Mesendoderm (in vitro differentiated cells): ENCODE measurements around the gene RAPGEF3.

Experiments used
- DNase-seq: peaks from one replicate; pipeline ENCODE4 v3.0.0; 2013
- H2AK5ac ChIP-seq: 2 replicates; pipeline ENCODE4 v1.6.1; 2013; ENCODE audit warnings: low read length, inconsistent platforms
- H2BK120ac ChIP-seq: 2 replicates; pipeline ENCODE4 v1.6.1; 2013; ENCODE audit warnings: low read depth, mild to moderate bottlenecking, low read length, moderate library complexity, mixed read lengths
- H2BK15ac ChIP-seq: replicated peaks from 2 replicates; pipeline ENCODE4 v1.6.1; 2013; ENCODE audit warnings: low read depth, mild to moderate bottlenecking, moderate library complexity
- H2BK5ac ChIP-seq: 2 replicates; pipeline ENCODE4 v1.6.1; 2013; ENCODE audit warnings: low read length, inconsistent platforms
- H3K18ac ChIP-seq: 2 replicates; pipeline ENCODE4 v1.6.1; 2013; ENCODE audit warnings: mild to moderate bottlenecking, low read length, mixed read lengths
- H3K23ac ChIP-seq: one replicate; pipeline ENCODE4 v1.6.1; 2013; ENCODE audit warnings: low read length
- H3K27ac ChIP-seq: 2 replicates; pipeline ENCODE4 v1.5.1; 2013; ENCODE audit warnings: low read depth, mild to moderate bottlenecking, inconsistent platforms, low read length, moderate library complexity
- H3K27me3 ChIP-seq: 2 replicates; pipeline ENCODE4 v1.6.1; 2013; ENCODE audit warnings: low read length, control low read depth, mild to moderate bottlenecking, inconsistent platforms; ENCODE audit not compliant: insufficient read depth, poor library complexity
- H3K36me3 ChIP-seq: 2 replicates; pipeline ENCODE4 v1.6.1; 2013; ENCODE audit warnings: low read length, inconsistent platforms; ENCODE audit not compliant: control insufficient read depth, insufficient read depth
- H3K4ac ChIP-seq: one replicate; pipeline ENCODE4 v1.6.1; 2013; ENCODE audit warnings: low read depth, mild to moderate bottlenecking, low read length, moderate library complexity
- H3K4me1 ChIP-seq: 2 replicates; pipeline ENCODE4 v1.6.1; 2013; ENCODE audit warnings: low read depth, low read length, inconsistent platforms; ENCODE audit not compliant: control insufficient read depth
- H3K4me2 ChIP-seq: 2 replicates; pipeline ENCODE4 v1.6.1; 2013; ENCODE audit warnings: low read length
- H3K4me3 ChIP-seq: 2 replicates; pipeline ENCODE4 v1.5.1; 2013; ENCODE audit warnings: mild to moderate bottlenecking, low read length
- H3K56ac ChIP-seq: one replicate; pipeline ENCODE4 v1.6.1; 2013; ENCODE audit warnings: low read length
- H3K79me1 ChIP-seq: 2 replicates; pipeline ENCODE4 v1.6.1; 2013; ENCODE audit warnings: low read length, inconsistent platforms
- H3K79me2 ChIP-seq: 2 replicates; pipeline ENCODE4 v1.6.1; 2013; ENCODE audit warnings: mild to moderate bottlenecking, low read length; ENCODE audit not compliant: control insufficient read depth, insufficient read depth
- H3K9ac ChIP-seq: 2 replicates; pipeline ENCODE4 v1.6.1; 2013; ENCODE audit warnings: low read length, inconsistent platforms
- H4K5ac ChIP-seq: one replicate; pipeline ENCODE4 v1.6.1; 2013; ENCODE audit warnings: low read length
- H4K8ac ChIP-seq: one replicate; pipeline ENCODE4 v1.6.1; 2013; ENCODE audit warnings: low read depth, mild to moderate bottlenecking, control low read depth, low read length, moderate library complexity
- WGBS: extraction: QIAGEN DNeasy Blood & Tissue Kit; methylation state at CpG from one replicate; pipeline ENCODE4 v1.1.7; 2013; ENCODE audit warnings: low lambda C conversion rate, missing lambda C conversion rate; ENCODE audit not compliant: insufficient coverage; ENCODE audit errors: extremely low coverage; 5-methylcytosine and 5-hydroxymethylcytosine counted together

RAPGEF3 gene

GRCh38 chr12:47794679-47795078 is 36.0 kb upstream of the RAPGEF3 start:
- no CpG with 5 or more reads among the region's 9 CpGs for WGBS
- no peak overlapping the region for H3K18ac ChIP-seq
- no peaks in the 10 kb centered on the region for H3K27me3 ChIP-seq
- H3K4me1 ChIP-seq = no peaks in the 10 kb centered on the region
- H3K4me2 ChIP-seq = no peak overlapping the region
- H3K4me3 ChIP-seq = no peak overlapping the region
- no peak overlapping the region for H3K9ac ChIP-seq
- H3K23ac ChIP-seq = no peak overlapping the region
- no peak overlapping the region for H2BK120ac ChIP-seq
- H2AK5ac ChIP-seq = no peak overlapping the region
- DNase-seq = no peak
- no peak overlapping the region for H2BK5ac ChIP-seq
- H3K4ac ChIP-seq = no peak overlapping the region
- H2BK15ac ChIP-seq = no peak overlapping the region
- H3K27ac ChIP-seq = no peak overlapping the region
- H4K5ac ChIP-seq = no peak overlapping the region
- no peak overlapping the region for H4K8ac ChIP-seq
- peaks cover 8% of the 10 kb centered on the region for H3K79me1 ChIP-seq
- peaks cover 19% of the 10 kb centered on the region for H3K36me3 ChIP-seq
- no peak overlapping the region for H3K56ac ChIP-seq
- peaks cover 5% of the 10 kb centered on the region for H3K79me2 ChIP-seq

DNA sequence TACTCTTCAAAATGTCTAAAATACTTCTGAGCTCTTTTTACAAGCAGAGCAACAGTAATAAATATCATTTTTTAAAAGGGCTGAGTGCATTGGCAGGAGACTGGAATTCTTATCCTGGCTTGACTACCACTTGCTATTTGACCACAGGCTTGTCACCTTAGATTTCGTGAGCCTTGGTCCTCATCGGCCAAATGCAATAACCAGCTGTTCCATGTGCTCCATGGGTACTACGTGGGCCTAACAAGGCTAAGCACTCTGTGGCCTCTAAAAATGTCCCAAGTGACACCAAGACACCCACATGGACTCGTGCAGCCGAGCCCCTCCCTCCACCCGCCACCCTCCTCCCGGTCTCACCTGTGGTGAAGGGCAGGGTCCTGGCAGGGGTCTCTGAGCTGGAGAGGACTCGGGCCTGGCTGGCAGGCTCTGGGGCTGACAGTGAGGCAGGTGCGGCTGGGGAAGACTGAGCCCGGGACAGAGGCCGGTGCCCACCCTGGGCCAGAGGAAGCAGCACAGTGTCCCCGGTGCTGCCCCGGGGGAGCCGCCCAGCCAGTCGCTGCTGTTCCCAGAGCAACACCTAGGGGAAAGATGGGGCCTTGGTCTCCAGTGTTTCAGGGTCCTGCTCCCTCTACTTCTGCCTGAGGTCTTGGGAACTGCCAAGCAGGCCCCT is 34.5 kb upstream of the RAPGEF3 start:
- no peak overlapping the region for H3K18ac ChIP-seq
- H3K79me2 ChIP-seq = no peaks in the 10 kb centered on the region
- H3K56ac ChIP-seq = no peak overlapping the region
- H3K79me1 ChIP-seq = no peaks in the 10 kb centered on the region
- WGBS = no CpG with 5 or more reads among the region's 15 CpGs
- H3K36me3 ChIP-seq = peaks cover 29% of the 10 kb centered on the region
- no peak overlapping the region for H4K5ac ChIP-seq
- no peak overlapping the region for H2BK15ac ChIP-seq
- no peak overlapping the region for H3K4me3 ChIP-seq
- H3K27me3 ChIP-seq = no peaks in the 10 kb centered on the region
- H2AK5ac ChIP-seq = no peak overlapping the region
- H2BK5ac ChIP-seq = no peak overlapping the region
- H3K4ac ChIP-seq = no peak overlapping the region
- no peak overlapping the region for H3K23ac ChIP-seq
- no peak overlapping the region for H3K4me2 ChIP-seq
- H4K8ac ChIP-seq = no peak overlapping the region
- no peak overlapping the region for H3K27ac ChIP-seq
- no peaks in the 10 kb centered on the region for H3K4me1 ChIP-seq
- no peak overlapping the region for H3K9ac ChIP-seq
- DNase-seq = no peak
- no peak overlapping the region for H2BK120ac ChIP-seq

- WGBS = no CpG with 5 or more reads among the region's 16 CpGs
- H2BK5ac ChIP-seq = no peak overlapping the region
- no peaks in the 10 kb centered on the region for H3K79me1 ChIP-seq
- H4K8ac ChIP-seq = no peak overlapping the region
- no peak overlapping the region for H3K9ac ChIP-seq
- H2AK5ac ChIP-seq = no peak overlapping the region
- H3K56ac ChIP-seq = no peak overlapping the region
- H3K4me1 ChIP-seq = no peaks in the 10 kb centered on the region
- no peaks in the 10 kb centered on the region for H3K79me2 ChIP-seq
- no peak overlapping the region for H3K4ac ChIP-seq
- H2BK15ac ChIP-seq = no peak overlapping the region
- H2BK120ac ChIP-seq = no peak overlapping the region
- no peak overlapping the region for H3K23ac ChIP-seq
- no peak overlapping the region for H3K27ac ChIP-seq
- H3K18ac ChIP-seq = no peak overlapping the region
- H3K4me3 ChIP-seq = no peak overlapping the region
- H3K4me2 ChIP-seq = no peak overlapping the region
- H3K36me3 ChIP-seq = peaks cover 36% of the 10 kb centered on the region
- DNase-seq = no peak
- H3K27me3 ChIP-seq = no peaks in the 10 kb centered on the region
- H4K5ac ChIP-seq = no peak overlapping the region
Measured at GRCh38 chr12:47791874-47792273, 33.2 kb upstream of the RAPGEF3 start.

GRCh38 chr12:47791351-47791746 is 32.7 kb upstream of the RAPGEF3 start:
- Histone ChIP-seq H3K4ac (no peak overlapping the region), H3K27ac (no peak overlapping the region), H3K4me3 (no peak overlapping the region), H3K9ac (no peak overlapping the region), H4K8ac (no peak overlapping the region), H3K36me3 (peaks cover 38% of the 10 kb centered on the region), H2BK5ac (no peak overlapping the region), H3K23ac (no peak overlapping the region), H3K56ac (no peak overlapping the region), H3K27me3 (no peaks in the 10 kb centered on the region), H3K79me2 (no peaks in the 10 kb centered on the region), H3K4me1 (no peaks in the 10 kb centered on the region), H2BK120ac (no peak overlapping the region), H3K18ac (no peak overlapping the region), H2AK5ac (no peak overlapping the region), H3K79me1 (no peaks in the 10 kb centered on the region), H3K4me2 (no peak overlapping the region), H4K5ac (no peak overlapping the region), H2BK15ac (no peak overlapping the region)
- WGBS = no CpG with 5 or more reads among the region's 14 CpGs
- DNase-seq = no peak

- no peaks in the 10 kb centered on the region for H3K79me1 ChIP-seq
- no peak overlapping the region for H3K4ac ChIP-seq
- H3K27me3 ChIP-seq = no peaks in the 10 kb centered on the region
- no peak overlapping the region for H2BK5ac ChIP-seq
- no peak overlapping the region for H4K8ac ChIP-seq
- no peak overlapping the region for H3K4me3 ChIP-seq
- H3K36me3 ChIP-seq = peaks cover 38% of the 10 kb centered on the region
- no peak overlapping the region for H3K23ac ChIP-seq
- no peak overlapping the region for H3K9ac ChIP-seq
- H4K5ac ChIP-seq = no peak overlapping the region
- no peaks in the 10 kb centered on the region for H3K79me2 ChIP-seq
- no peak overlapping the region for H3K56ac ChIP-seq
- WGBS = no CpG with 5 or more reads among the region's 20 CpGs
- H3K27ac ChIP-seq = no peak overlapping the region
- no peak overlapping the region for H2BK15ac ChIP-seq
- no peak overlapping the region for H3K18ac ChIP-seq
- H3K4me1 ChIP-seq = no peaks in the 10 kb centered on the region
- H2BK120ac ChIP-seq = no peak overlapping the region
- H2AK5ac ChIP-seq = no peak overlapping the region
- no peak overlapping the region for H3K4me2 ChIP-seq
- no peak for DNase-seq
Measured at GRCh38 chr12:47790676-47791350, 32.1 kb upstream of the RAPGEF3 start.
